ENCODE results near the gene DNAJC9.

DNA sequence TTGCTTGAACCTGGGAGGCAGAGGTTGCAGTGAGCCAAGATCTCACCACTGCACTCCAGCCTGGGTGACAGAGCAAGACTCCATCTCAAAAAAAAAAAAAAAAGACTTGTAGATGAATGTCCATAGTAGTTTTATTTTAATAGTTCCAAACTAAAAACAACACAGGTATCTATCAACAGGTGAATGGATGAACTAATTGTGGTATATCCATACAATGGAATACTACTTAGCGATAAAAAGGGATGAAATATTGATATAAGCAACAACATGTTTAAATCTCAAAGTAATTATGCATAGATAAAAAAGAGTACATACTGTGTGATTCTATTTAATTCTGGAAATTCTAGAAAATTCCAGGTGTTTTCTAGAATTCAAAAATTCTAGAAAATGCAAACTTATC lies 42.9 kb upstream of the DNAJC9 start:
- TF ChIP-seq, protein P1, sequence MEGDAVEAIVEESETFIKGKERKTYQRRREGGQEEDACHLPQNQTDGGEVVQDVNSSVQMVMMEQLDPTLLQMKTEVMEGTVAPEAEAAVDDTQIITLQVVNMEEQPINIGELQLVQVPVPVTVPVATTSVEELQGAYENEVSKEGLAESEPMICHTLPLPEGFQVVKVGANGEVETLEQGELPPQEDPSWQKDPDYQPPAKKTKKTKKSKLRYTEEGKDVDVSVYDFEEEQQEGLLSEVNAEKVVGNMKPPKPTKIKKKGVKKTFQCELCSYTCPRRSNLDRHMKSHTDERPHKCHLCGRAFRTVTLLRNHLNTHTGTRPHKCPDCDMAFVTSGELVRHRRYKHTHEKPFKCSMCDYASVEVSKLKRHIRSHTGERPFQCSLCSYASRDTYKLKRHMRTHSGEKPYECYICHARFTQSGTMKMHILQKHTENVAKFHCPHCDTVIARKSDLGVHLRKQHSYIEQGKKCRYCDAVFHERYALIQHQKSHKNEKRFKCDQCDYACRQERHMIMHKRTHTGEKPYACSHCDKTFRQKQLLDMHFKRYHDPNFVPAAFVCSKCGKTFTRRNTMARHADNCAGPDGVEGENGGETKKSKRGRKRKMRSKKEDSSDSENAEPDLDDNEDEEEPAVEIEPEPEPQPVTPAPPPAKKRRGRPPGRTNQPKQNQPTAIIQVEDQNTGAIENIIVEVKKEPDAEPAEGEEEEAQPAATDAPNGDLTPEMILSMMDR (IDR thresholded peaks at IDR 0.05): no peak
- no peak for TF ChIP-seq POLR2A (IDR thresholded peaks at IDR 0.05)
